ENCODE data around the gene RAP1GAP. TPM values are rescaled to one million over a fixed set of nuclear protein-coding genes. Genes with fewer than 3 reads are reported as not detected.

The RAP1GAP gene
- total RNA-seq, result 0.26 TPM
- long read RNA-seq, result 0 reads

DNA sequence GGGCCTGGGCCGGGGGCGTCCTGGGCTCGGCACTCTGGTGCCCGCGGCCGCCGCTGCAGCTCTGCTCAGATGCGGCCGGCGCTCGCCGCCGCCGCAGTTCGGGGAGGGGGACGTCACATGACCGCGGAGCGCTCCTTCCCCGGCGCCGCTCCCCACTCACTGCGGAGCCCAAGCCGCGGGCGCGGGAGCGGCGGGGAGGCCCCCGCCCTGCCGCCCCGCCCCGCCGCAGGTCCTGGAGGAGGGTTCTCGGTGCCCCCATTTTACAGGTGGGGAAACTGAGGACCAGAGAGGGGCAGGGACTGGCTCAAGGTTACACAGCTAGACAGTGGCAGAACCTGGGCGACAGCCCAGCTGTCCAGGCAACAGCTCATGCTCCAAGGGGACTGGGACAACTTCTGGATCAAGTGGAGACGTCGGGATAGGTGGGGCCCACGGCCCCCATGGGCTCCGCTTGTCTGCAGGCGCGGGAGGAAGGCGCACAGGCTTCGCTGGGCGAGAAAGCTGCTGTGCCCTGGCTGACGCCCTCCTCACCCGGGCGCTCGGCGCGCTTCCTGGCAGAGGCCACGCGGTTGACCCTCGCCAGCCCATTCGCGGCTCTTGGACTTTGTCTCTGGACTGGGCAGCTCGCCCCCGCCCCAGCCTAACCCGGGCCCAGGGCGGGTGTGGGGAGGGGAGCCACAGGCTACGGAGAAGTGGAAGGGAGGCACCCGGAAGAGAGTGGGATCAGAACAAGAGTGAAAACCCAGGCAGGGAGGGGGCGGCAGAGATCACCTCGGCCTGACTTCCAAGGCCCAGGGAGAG, at the start of gene RAP1GAP:
TSS of gene RAP1GAP (minus strand) at position 100 of the 801 bp plus-strand sequence. CDS start 49,325 bp downstream, outside the sequence.
- DNase-seq (ENCODE audit: low spot score), result no peak

DNA sequence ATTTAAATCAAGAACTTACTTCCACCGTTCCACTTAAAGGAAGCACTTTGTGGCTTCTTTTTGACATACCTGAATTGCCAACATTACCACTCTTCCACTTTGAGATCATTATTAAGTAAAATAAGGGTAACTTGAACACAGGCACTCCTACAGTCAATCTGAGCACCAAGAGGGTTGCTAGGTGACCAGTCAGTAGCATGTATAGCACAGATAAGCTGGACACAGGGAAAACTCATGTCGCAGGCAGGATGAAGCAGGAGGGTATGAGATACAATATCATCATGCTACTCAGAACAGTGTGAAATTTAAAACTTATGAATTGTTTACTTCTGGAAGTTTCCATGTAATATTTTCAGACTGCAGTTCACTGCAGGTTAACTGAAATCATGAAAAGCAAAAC, 47.0 kb upstream of the RAP1GAP start:
- no peak for DNase-seq (ENCODE audit: low spot score)

DNA sequence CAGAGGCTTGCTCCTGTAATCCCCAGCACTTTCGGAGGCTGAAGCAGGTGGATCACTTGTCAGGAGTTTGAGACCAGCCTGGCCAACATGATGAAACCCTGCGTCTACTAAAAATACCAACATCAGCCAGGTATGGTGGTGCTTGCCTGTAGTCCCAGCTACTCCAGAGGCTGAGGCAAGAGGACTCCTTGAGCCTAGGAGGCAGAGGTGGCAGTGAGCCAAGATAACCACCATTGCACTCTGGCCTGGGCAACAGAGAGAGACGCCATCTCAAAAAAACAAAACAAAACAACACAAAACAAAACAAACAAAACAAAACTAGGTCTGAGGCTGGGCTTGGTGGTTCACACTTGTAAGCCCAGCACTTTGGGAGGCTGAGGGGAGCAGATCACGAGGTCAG, 38.7 kb upstream of the RAP1GAP start:
- no peak for DNase-seq (ENCODE audit: low spot score)

DNA sequence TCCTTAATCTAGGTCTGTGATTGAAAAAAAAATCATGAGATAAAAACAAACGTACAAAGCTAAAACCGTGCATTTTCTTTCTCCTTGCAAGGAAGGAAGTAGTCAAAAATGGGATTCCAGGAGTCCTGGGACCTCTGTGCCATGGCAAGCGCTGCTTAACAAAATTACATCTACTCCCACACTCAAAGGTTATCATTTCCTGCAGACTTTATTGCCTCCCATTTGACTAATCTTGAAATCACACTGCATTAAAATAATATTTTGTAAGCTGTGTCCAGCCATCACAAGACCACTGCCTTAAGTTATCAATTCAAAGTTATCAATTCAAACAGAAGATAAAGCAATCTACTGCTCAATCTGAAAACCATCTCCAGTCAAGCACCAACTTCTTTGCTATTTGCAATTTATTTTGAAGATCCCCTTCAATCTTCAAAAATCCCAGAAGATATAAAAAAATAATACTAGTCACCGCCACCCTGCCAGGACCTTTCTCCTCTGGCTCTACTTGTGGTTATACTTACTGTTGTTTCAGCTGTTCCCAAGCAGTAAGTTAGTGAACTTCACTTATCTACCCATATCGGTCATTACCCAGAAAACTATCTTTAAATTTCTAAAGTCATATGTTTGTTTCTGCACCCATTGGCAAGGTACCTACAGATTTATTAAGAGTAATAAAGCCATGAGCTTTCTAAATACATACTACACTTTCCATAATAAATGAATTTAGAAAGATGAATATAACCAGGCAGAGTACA, 38.1 kb upstream of the RAP1GAP start:
- DNase-seq (ENCODE audit: low spot score), result no peak

GRCh38 chr1:21706151-21706835, 37.1 kb upstream of the RAP1GAP start:
- no peak for DNase-seq (ENCODE audit: low spot score)

DNA sequence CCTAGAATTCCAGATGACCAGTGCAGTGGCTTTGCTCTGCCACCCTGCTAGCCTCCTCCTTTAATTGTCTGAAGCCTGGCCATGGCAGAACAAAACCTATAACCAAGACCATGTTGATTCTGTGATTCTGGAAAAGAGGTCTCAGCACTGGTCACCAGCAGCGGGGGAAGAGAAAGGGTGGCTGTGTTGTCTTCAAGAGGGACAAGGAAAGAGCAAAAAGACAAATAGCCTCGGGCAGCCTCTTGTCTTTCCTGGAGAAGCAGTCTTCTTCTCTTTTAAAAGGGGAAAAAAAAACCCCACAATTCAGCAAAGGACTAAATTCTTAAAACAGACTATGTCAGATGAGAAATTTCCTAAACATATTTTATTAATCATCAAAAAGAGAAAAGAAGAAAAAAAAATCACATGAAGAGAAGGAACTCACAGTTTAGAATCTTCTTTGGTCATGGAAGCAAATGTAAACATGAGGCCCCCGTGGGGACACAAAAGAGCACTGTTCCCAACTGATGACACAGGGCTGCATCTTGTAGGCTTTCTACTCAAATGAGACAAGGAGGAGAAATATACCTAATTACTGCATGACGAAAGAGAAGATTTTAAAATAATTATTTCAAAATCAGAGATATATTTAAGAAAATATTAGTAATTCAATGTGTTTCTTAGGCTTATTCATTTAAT, 36.3 kb upstream of the RAP1GAP start:
- no peak for DNase-seq (ENCODE audit: low spot score)

- no peak for DNase-seq (ENCODE audit: low spot score)
Observed at GRCh38 chr1:21704145-21704544, 35.0 kb upstream of the RAP1GAP start.

- no peak for DNase-seq (ENCODE audit: low spot score)
Observed at GRCh38 chr1:21703318-21703963, 34.3 kb upstream of the RAP1GAP start.

- DNase-seq (ENCODE audit: low spot score), result no peak
Observed at GRCh38 chr1:21702780-21703179, 33.6 kb upstream of the RAP1GAP start.

DNA sequence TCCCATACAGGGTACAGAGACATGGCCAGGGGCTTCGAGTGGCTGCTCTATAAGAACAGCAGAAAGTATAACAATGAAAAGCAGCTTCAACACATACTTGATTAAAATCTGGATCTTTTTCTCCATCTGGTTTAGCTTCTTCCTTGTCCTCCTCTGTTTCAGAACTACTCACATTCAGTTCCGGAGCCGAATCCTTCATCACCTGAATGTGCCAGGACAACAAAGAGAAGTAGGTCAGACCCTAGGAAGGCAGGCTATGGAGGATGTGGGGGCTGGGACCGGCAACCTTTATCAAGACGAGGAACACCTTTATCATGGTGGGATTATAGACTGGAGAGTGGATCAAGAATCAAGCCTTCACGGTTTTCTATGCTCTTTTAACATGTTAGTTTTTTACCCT, 32.2 kb upstream of the RAP1GAP start:
- no peak for DNase-seq (ENCODE audit: low spot score)

DNA sequence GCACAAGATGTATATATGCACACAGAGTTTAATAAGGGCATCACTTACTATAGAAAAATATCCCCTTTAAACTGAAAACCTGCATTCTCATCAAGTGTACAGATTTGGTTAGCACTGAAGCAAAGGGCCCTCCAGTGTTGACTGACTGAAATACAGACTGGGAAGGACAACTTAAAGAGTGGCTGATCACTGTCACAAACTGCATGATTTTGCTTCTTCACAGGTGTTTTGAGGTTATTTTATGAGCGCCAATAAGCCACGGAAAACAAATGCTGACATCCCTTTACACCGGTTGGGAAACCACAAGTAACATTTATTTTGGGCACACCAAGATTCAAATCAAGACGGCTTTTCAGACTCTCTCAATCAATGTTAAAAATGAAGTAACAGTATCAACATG, 30.9 kb upstream of the RAP1GAP start:
- DNase-seq (ENCODE audit: low spot score), result no peak

DNA sequence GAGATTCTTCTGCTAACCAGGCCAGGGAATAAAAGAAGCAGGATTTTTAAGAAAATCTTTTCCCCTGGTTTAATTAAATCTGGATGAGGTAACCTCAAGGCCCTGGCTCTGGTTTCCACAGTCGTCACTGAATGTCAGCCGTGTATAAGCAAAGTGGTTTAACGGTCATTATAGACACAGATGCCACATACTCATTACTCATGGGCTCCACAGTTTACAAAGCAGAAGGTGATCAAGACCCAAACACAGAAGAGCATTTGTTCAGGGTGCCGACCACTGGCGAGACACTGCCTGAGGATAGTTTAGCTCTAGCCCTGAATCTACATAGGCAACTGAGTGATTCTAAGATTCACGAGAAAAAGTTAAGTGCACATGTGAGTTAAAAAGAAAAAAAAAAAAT, 27.8 kb upstream of the RAP1GAP start:
- DNase-seq (ENCODE audit: low spot score), result no peak

DNA sequence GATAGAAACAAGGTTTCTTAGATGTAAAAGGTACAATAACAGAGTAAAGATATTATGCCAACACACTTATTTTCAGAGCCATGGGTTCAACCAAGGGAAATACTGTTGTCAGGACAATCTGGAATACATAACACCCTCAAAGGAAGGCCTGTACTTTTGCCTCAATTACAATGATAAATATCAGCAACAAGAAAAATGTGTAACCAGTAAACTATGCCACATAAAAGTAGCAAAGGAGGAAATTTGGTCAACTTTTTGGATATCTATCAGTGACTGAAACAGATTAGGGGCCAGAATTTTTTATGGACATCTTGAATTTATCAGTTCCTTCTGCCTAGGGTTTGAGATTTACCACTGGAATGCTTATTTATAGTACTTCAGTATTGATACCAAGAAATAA, 24.6 kb upstream of the RAP1GAP start:
- no peak for DNase-seq (ENCODE audit: low spot score)

DNA sequence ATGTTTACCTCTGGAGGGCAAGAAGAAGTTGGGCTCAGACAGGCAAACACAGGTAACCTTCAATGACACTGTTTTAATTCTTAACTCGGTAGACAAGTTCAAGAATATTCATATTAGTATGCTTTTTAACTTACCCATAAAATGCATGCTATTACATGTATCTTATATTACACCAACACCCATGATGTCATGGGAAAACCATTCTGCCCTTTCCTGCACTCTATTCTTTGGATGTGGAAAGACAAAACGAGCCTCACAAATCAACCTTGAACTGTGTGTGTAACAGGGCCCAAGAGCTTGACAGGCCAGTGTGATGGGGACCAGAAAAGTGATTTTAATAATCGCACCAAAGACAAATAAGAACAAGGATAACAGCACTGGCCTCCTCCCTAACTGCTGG, 22.6 kb upstream of the RAP1GAP start:
- no peak for DNase-seq (ENCODE audit: low spot score)

- DNase-seq (ENCODE audit: low spot score), result no peak
Observed at GRCh38 chr1:21689661-21690372, 20.7 kb upstream of the RAP1GAP start.

DNA sequence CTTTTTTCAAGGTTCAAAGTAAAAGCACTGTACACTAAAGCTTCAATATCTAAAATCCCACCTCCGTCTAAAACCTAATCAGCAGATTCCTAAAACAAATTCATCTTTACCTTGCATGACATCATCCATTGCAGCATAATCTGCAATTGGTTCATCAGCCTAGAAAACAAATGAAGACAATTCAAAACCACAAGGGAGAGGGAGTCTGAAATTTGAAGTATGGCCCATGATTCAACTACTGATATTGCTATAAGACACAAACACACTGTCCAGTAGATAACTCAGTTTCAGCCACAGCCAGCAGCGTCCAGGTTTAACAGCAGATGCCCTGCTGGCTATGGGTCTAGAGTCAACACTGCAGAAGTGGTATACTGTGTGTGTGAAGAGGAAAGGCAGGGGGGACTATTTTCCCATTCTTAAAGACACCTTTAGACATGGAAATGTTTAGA, 17.9 kb upstream of the RAP1GAP start:
- DNase-seq (ENCODE audit: low spot score), result no peak

- no peak for DNase-seq (ENCODE audit: low spot score)
Observed at GRCh38 chr1:21685946-21686678, 17.0 kb upstream of the RAP1GAP start.

DNA sequence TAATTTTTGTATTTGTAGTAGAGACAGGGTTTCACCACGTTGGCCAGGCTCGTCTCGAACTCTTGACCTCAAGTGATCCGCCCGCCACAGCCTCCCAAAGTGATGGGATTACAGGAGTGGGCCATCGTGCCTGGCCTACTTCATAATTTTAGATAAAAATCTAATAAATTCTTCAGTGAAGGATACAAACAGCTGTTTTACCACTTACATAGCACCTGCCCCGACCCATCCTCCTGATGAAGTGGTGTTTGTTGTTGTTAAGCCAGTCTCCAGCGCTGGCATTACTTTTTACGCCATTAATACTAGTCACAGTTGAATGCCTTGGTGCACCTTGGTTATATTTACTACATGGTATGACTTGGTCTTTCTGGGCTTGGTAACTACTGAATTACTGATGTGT, 12.3 kb upstream of the RAP1GAP start:
- DNase-seq (ENCODE audit: low spot score), result no peak

DNA sequence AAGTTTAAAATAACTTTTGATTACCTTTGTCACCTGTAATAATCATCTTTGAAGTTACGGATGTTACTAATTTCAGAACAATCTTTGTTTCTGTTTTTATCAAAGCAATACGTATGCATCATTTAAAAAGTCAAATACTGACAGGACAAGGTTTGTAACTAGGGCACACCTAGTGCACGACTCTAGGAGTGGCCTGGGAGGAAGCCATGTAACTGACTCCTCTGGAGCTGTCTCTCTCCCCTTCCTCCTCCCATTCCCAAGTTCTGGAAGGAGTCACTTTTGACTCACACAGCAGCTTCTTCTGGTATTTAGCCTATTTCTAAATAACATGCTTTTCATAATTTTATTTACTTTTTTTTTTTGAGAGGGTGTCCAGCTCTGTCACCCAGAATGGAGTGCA, 11.8 kb upstream of the RAP1GAP start:
- no peak for DNase-seq (ENCODE audit: low spot score)

DNA sequence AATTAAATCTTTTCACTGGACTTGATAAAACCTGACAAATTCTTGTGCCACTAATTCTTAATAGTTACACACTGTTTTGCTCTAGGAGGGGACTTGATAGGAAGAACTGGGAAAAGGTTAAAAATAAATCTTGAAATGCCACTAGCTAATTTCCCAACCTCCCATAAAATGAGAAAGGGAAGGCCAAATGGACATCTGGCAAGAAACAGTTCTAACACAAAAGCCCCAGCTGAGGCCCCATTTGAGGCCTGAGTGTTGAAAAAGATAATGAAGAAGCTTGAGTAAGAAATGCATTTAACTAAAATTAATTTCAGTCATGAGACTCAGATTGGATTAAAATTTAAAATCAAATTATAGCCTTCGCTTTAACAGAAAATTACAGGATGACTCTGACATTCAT, 11.2 kb upstream of the RAP1GAP start:
- no peak for DNase-seq (ENCODE audit: low spot score)
